Testis (tissue), 3 donors: ENCODE data around the gene EFCAB11. TPM values are rescaled to one million over a fixed set of nuclear protein-coding genes. Genes with fewer than 3 reads are reported as not detected.

Source experiments
- DNase-seq: peaks from one replicate; pipeline ENCODE4 v3.0.0-alpha.2; 2019
- H3K27ac ChIP-seq, 2 donors: fragments of 200-600 bp; sonication (generic); one replicate each; pipeline ENCODE4 v1.5.1; 2019
- H3K27me3 ChIP-seq: fragments of 200-600 bp; sonication (generic); one replicate; pipeline ENCODE4 v1.5.1; 2019
- H3K36me3 ChIP-seq: fragments of 200-600 bp; sonication (generic); one replicate; pipeline ENCODE4 v1.5.1; 2017; ENCODE audit warnings: low read depth; ENCODE audit errors: missing control alignments
- H3K4me1 ChIP-seq: fragments of 200-600 bp; sonication (generic); one replicate; pipeline ENCODE4 v1.5.1; 2019
- H3K4me3 ChIP-seq, 2 donors: fragments of 200-600 bp; sonication (generic); one replicate each; pipeline ENCODE4 v1.5.1; 2017 to 2019
- H3K9me3 ChIP-seq: fragments of 200-600 bp; sonication (generic); one replicate; pipeline ENCODE4 v1.5.1; 2017
- CTCF ChIP-seq, 3 experiments: fragments of 450-650 bp in 2 of 3; fragments of 200-600 bp in 1 of 3; sonication (generic) in 1 of 3; IDR thresholded peaks; one replicate each; pipeline ENCODE4 v1.5.1; 2016 to 2019; ENCODE audit warnings: antibody characterized with exemption in 3 of 3, mild to moderate bottlenecking in 2 of 3, moderate library complexity in 1 of 3
- POLR2A ChIP-seq: fragments of 450-650 bp; IDR thresholded peaks from one replicate; pipeline ENCODE4 v1.6.1; 2017; ENCODE audit warnings: antibody characterized with exemption, mild to moderate bottlenecking, moderate library complexity
- WGBS, 2 donors: methylation state at CpG; one replicate each; pipeline ENCODE4 v1.1.5; 2018; 5-methylcytosine and 5-hydroxymethylcytosine counted together
- intact Hi-C: fragments of 100-400 bp; cut with DNase I; formaldehyde crosslinking; loops from one replicate; pipeline ENCODE4 v1.15.1; 2023; ENCODE audit warnings: low total_unique reads
- polyA plus RNA-seq: library from polyadenylated mRNA; stranded (reverse); fragments of 350-450 nt; fragmentation: Illumina TruSeq; extraction: RNeasy Lipid Tissue Mini Kit (QIAGEN cat#74804); gene quantifications from one replicate; pipeline ENCODE4 v1.2.3, GENCODE V29; 2014; ENCODE audit warnings: low read depth, low replicate concordance; ENCODE audit not compliant: insufficient read depth
- total RNA-seq, 2 donors: library from RNA; depleted of rRNA; stranded (reverse); fragments of >200 nt; gene quantifications; one replicate each; pipeline ENCODE4 v1.2.3, GENCODE V29; 2016

EFCAB11 gene
- total and polyA plus RNA-seq, 3 donors from 2014 or later: 30.5 to 78.3 (median 50.6) TPM

DNA sequence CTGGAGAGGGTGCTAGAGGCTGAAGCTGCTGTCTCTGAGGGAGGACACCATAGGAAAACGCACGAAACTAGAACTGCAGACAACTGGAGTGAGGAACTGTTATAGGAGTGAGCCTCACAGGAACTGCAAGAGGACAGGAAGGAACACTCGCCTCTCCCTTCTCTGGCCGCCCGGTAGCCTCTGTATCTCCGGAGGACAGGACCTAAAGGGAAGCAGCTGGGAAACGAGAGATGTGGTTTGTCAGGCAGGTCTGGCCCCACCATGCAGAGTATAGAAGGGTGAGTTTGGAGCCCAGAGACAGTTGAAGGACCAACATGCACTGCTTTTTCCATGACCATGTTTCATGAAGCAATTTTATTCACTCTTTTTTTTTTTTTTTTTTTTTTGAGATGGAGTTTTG is 127.3 kb downstream of the EFCAB11 start:
- no peaks in the 10 kb centered on the region for H3K9me3 ChIP-seq
- H3K27ac ChIP-seq: no peak overlapping the region
- TF ChIP-seq CTCF (IDR thresholded peaks at IDR 0.05) (no peak), POLR2A (no peak)
- no peak overlapping the region for H3K4me3 ChIP-seq
- no peaks in the 10 kb centered on the region for H3K4me1 ChIP-seq
- H3K36me3 ChIP-seq: no peaks in the 10 kb centered on the region
- H3K27me3 ChIP-seq: no peaks in the 10 kb centered on the region
- DNase-seq: no peak
- intact Hi-C loops: no loop called here
- 86 to 95% methylated on average over 7 of the region's 7 CpGs for WGBS, 2 donors

GRCh38 chr14:89826596-89826995 is 127.9 kb downstream of the EFCAB11 start:
- no peaks in the 10 kb centered on the region for H3K9me3 ChIP-seq
- H3K27me3 ChIP-seq: no peaks in the 10 kb centered on the region
- 86 to 99% methylated on average over 3 of the region's 3 CpGs for WGBS, 2 donors

GRCh38 chr14:89823743-89824142 is 130.8 kb downstream of the EFCAB11 start:
- TF ChIP-seq POLR2A (no peak), CTCF (IDR thresholded peaks at IDR 0.05) (no peak)
- H3K4me3 ChIP-seq: no peak overlapping the region
- H3K9me3 ChIP-seq: no peaks in the 10 kb centered on the region
- H3K4me1 ChIP-seq: no peaks in the 10 kb centered on the region
- no peak for DNase-seq
- intact Hi-C loops: no loop called here
- no peaks in the 10 kb centered on the region for H3K36me3 ChIP-seq
- WGBS, 2 donors: 92 to 97% methylated on average over 2 of the region's 2 CpGs
- H3K27ac ChIP-seq: no peak overlapping the region
- no peaks in the 10 kb centered on the region for H3K27me3 ChIP-seq

More at GRCh38 chr14:89826596-89826995, 127.9 kb downstream of the EFCAB11 start:
- intact Hi-C loops: no loop called here
- Histone ChIP-seq H3K4me3 (no peak overlapping the region), H3K4me1 (no peaks in the 10 kb centered on the region), H3K27ac (no peak overlapping the region), H3K36me3 (no peaks in the 10 kb centered on the region)
- no peak for TF ChIP-seq POLR2A
- TF ChIP-seq CTCF (IDR thresholded peaks at IDR 0.05): no peak
- no peak for DNase-seq

DNA sequence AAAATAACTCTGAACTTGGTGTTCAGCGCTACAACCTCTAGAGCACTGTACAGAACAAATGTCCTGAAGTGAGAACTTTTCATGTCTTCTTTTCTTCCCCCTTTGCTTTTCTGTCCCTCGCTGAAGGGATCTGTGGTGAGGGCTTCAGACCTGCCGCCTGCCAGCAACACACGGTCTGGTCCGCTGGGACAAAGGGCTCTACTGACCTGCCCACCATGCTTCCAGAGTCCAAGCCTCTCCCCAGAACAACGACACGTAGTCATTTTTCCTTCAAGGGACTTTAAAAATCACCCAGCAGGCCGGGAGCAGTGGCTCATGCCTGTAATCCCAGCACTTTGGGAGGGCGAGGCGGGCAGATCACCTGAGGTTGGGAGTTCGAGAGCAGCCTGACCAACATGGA is 140.4 kb downstream of the EFCAB11 start:
- Histone ChIP-seq H3K27ac (no peak overlapping the region), H3K4me1 (peaks cover 8% of the 10 kb centered on the region), H3K27me3 (no peaks in the 10 kb centered on the region), H3K9me3 (no peaks in the 10 kb centered on the region), H3K4me3 (no peak overlapping the region), H3K36me3 (no peaks in the 10 kb centered on the region)
- WGBS, 2 donors: 51 to 68% methylated on average over 11 of the region's 11 CpGs
- no peak for TF ChIP-seq POLR2A
- TF ChIP-seq CTCF (IDR thresholded peaks at IDR 0.05): no peak
- intact Hi-C loops: no loop called here
- no peak for DNase-seq

DNA sequence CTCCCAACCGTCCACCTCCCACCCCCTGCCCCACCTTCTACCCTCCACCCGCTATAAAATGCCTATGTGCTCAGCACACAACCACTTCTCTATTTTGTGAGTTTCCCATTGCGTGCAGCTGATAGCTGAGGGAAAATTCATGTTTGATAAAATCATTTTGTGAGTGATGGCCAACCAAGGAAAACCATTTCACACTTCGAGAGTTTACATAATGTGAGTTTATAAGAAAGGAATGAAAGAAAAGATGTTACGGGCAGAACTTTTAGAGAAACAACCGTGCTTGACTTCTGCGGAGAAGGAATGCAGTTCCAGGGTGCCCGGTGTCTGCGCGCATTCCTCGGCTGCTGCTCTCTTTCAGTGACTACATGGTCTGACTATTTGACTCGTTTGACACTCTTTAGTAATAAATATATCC is 140.9 kb downstream of the EFCAB11 start:
- Histone ChIP-seq H3K27ac (no peak overlapping the region), H3K4me3 (no peak overlapping the region), H3K36me3 (no peaks in the 10 kb centered on the region), H3K27me3 (no peaks in the 10 kb centered on the region), H3K4me1 (peaks cover 7% of the 10 kb centered on the region), H3K9me3 (no peaks in the 10 kb centered on the region)
- no peak for DNase-seq
- intact Hi-C loops: no loop called here
- TF ChIP-seq POLR2A: no peak
- no peak for TF ChIP-seq CTCF (IDR thresholded peaks at IDR 0.05)
- 48% methylated on average over 12 of the region's 12 CpGs for WGBS, 2 donors
